ENCODE data around the gene PNMA6A.

GRCh38 chrX:153055871-153056749 is 16.1 kb upstream of the PNMA6A start, which contains the start of gene PNMA3:
- TF ChIP-seq, protein P1, sequence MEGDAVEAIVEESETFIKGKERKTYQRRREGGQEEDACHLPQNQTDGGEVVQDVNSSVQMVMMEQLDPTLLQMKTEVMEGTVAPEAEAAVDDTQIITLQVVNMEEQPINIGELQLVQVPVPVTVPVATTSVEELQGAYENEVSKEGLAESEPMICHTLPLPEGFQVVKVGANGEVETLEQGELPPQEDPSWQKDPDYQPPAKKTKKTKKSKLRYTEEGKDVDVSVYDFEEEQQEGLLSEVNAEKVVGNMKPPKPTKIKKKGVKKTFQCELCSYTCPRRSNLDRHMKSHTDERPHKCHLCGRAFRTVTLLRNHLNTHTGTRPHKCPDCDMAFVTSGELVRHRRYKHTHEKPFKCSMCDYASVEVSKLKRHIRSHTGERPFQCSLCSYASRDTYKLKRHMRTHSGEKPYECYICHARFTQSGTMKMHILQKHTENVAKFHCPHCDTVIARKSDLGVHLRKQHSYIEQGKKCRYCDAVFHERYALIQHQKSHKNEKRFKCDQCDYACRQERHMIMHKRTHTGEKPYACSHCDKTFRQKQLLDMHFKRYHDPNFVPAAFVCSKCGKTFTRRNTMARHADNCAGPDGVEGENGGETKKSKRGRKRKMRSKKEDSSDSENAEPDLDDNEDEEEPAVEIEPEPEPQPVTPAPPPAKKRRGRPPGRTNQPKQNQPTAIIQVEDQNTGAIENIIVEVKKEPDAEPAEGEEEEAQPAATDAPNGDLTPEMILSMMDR (IDR thresholded peaks at IDR 0.05) = no peak
- no peak for TF ChIP-seq POLR2A (IDR thresholded peaks at IDR 0.05)

All from uterus (tissue), 2 donors.